Activated CD4-positive, alpha-beta T cell treated with anti-CD3 and anti-CD28 coated beads, Interleukin-2, amount 10 ng/mL, durations not matched to agents 7 days and 5 days (primary cell): ENCODE results near the gene TCF12. TPM values are rescaled to one million over a fixed set of nuclear protein-coding genes. Genes with fewer than 3 reads are reported as not detected.
"Not testable (repeated sequence)": the region's sequence is repeated elsewhere in the genome, so short reads cannot be mapped to it uniquely, and the experiment has no call there.

Experiments used
- CTCF ChIA-PET: fragments of 350-600 bp; sonication (Branson Sonifier 250); formaldehyde crosslinking; loops from one replicate; lab custom pipeline; 2021; ENCODE audit warnings: antibody characterized with exemption; lab: Charles Lee
- POLR2A ChIA-PET: fragments of 350-600 bp; sonication (Branson Sonifier 250); formaldehyde crosslinking; loops from one replicate; lab custom pipeline; 2021; ENCODE audit warnings: antibody characterized with exemption; lab: Charles Lee
- DNase-seq: peaks from one replicate; pipeline ENCODE4 v3.0.0-alpha.2; 2020
- H3K27ac Mint-ChIP-seq: one replicate; pipeline ENCODE4 v1.8.0; 2021; ENCODE audit warnings: mild to moderate bottlenecking, moderate library complexity, mixed read lengths
- H3K27me3 Mint-ChIP-seq: one replicate; pipeline ENCODE4 v1.8.0; 2021; ENCODE audit warnings: mixed read lengths
- H3K36me3 Mint-ChIP-seq: one replicate; pipeline ENCODE4 v1.8.0; 2021; ENCODE audit warnings: low read depth, mixed read lengths
- H3K4me1 Mint-ChIP-seq: one replicate; pipeline ENCODE4 v1.8.0; 2021; ENCODE audit warnings: mixed read lengths
- H3K4me3 Mint-ChIP-seq: one replicate; pipeline ENCODE4 v1.8.0; 2021; ENCODE audit warnings: mild to moderate bottlenecking, moderate library complexity, mixed read lengths
- H3K9me3 Mint-ChIP-seq: one replicate; pipeline ENCODE4 v1.8.0; 2021; ENCODE audit warnings: mixed read lengths
- total RNA-seq, 2 experiments: library from RNA; stranded (reverse); gene quantifications; one replicate each; pipeline ENCODE4 v1.2.3, GENCODE V29; 2021

Gene TCF12
- total RNA-seq, 2 experiments from 2014 or later, result 50.9 to 60.8 TPM

DNA sequence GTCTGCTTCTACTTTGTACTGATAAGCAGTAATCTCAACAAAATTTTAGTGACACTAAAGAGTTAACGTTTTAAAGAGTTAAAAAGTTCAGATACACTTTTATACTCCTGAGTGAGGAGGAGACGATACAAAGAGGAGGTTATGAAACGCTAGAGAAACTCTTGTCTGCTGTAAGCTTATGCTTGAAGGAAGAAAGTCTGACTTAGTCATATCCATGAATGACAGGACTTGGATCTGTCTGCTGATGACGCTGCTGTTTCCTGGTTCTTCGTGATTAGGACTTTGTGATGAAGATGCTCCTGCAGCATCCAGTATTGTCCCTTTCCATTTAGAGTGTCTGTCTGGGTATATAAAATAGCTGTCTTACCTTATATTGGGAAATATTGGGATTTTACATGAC lies 15.8 kb downstream of the TCF12 start:
- H3K4me3 Mint-ChIP-seq, result no peak overlapping the region
- peaks cover 10% of the 10 kb centered on the region for H3K9me3 Mint-ChIP-seq
- no peak for DNase-seq
- ChIA-PET CTCF (no interaction called here), POLR2A (no interaction called here)
- H3K27ac Mint-ChIP-seq, result no peak overlapping the region
- H3K36me3 Mint-ChIP-seq, result peaks cover 60% of the 10 kb centered on the region
- H3K27me3 Mint-ChIP-seq, result no peaks in the 10 kb centered on the region
- H3K4me1 Mint-ChIP-seq, result peaks cover 31% of the 10 kb centered on the region

DNA sequence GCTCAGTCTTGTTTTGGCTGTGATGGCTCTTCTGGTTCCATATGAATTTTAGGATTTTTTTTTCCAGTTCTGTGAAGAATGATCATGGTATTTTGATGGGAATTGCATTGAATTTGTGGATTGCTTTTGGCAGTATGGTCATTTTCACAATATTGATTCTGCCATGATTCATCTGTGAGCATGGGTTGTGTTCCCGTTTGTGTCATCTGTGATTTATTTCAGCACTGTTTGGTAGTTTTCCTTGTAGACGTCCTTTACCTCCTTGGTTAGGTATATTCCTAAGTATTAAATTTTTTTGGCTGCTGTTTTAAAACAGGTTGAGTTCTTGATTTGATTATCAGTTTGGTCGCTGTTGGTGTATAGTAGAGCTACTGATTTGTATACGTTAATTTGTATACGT lies 18.5 kb downstream of the TCF12 start:
- H3K4me1 Mint-ChIP-seq, result peaks cover 12% of the 10 kb centered on the region
- H3K36me3 Mint-ChIP-seq, result peaks cover 42% of the 10 kb centered on the region
- CTCF ChIA-PET, result interaction anchor here (0.6 kb wide), 1 partner anchor 756 kb away, joined by 4 read pairs; no protein-coding TSS in a partner anchor
- POLR2A ChIA-PET, result no interaction called here
- no peak for DNase-seq
- H3K27ac Mint-ChIP-seq, result no peak overlapping the region
- peaks cover 10% of the 10 kb centered on the region for H3K9me3 Mint-ChIP-seq
- H3K27me3 Mint-ChIP-seq, result no peaks in the 10 kb centered on the region
- H3K4me3 Mint-ChIP-seq, result no peak overlapping the region

DNA sequence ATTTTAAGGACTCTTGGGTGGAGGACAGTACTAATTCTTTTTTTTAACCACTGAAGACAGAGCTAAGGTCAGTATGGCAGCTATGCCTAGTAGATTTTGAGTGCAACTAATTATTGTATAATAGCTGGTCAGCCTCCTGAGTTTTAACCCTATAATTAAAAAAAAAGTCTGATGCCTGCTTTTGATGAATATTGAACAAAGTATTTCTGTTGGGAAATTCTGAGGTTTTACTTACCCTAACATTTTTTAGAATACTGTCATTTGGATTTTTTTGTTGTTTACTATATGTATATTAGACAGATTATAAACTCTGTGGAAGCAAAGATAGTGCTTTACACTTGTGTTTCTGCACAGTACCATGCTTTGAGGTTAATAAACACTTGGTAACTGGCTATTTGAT lies 20.8 kb downstream of the TCF12 start:
- Mint-ChIP-seq H3K9me3 (peaks cover 10% of the 10 kb centered on the region), H3K27me3 (no peaks in the 10 kb centered on the region), H3K27ac (no peak overlapping the region), H3K4me3 (no peak overlapping the region), H3K4me1 (peaks cover 6% of the 10 kb centered on the region), H3K36me3 (peaks cover 32% of the 10 kb centered on the region)
- no peak for DNase-seq
- POLR2A ChIA-PET, result no interaction called here
- CTCF ChIA-PET, result interaction anchor here (1.1 to 1.2 kb wide), 2 partner anchors 10 to 15 kb away, joined by 3 read pairs; no protein-coding TSS in a partner anchor

DNA sequence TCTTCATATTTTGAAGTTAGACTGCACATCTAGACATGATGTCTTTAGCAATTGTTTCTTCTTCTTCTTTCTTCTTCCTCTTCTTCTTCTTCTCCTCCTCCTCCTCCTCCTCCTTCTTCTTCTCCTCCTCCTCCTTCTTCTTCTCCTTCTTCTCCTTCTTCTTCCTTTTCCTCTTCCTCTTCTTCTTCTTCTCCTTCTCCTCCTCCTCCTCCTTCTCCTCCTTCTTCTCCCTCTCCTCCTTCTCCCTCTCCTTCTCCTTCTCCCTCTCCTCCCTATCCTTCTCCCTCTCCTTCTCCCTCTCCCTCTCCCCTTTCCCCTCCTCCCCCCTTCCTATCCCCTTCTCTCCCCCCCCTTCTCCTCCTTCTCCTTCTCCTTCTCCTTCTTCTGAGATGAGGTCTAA lies 21.9 kb downstream of the TCF12 start:
- H3K27ac Mint-ChIP-seq, result no peak overlapping the region
- peaks cover 6% of the 10 kb centered on the region for H3K4me1 Mint-ChIP-seq
- H3K27me3 Mint-ChIP-seq, result no peaks in the 10 kb centered on the region

DNA sequence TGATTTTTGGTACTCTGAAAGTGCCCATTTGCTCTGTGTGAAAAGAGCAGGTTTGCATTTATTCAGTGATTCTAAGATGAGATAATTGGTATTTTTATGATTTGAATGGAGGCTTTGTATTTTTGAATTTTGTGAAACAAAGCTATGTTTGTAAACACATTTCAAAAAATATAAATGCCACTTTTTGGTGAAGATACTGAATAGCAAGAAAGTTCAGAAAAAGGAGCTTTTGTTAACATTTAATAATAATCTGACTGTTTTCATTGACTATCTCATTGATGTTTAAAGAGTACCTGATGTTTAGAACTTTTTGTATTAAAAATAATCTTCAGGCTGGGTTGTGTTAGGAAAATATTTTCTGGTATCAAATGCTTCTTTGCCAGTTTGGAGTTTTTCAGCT lies 23.7 kb downstream of the TCF12 start:
- no peak for DNase-seq
- Mint-ChIP-seq H3K4me1 (peaks cover 6% of the 10 kb centered on the region), H3K27ac (no peak overlapping the region), H3K27me3 (no peaks in the 10 kb centered on the region), H3K4me3 (no peak overlapping the region), H3K36me3 (peaks cover 27% of the 10 kb centered on the region), H3K9me3 (peaks cover 11% of the 10 kb centered on the region)
- POLR2A ChIA-PET, result no interaction called here
- CTCF ChIA-PET, result no interaction called here

More for the DNA sequence above, 21.9 kb downstream of the TCF12 start:
- no peak overlapping the region for H3K4me3 Mint-ChIP-seq
- POLR2A ChIA-PET, result no interaction called here
- no peak for DNase-seq
- peaks cover 30% of the 10 kb centered on the region for H3K36me3 Mint-ChIP-seq
- H3K9me3 Mint-ChIP-seq, result peaks cover 8% of the 10 kb centered on the region
- CTCF ChIA-PET, result no interaction called here

DNA sequence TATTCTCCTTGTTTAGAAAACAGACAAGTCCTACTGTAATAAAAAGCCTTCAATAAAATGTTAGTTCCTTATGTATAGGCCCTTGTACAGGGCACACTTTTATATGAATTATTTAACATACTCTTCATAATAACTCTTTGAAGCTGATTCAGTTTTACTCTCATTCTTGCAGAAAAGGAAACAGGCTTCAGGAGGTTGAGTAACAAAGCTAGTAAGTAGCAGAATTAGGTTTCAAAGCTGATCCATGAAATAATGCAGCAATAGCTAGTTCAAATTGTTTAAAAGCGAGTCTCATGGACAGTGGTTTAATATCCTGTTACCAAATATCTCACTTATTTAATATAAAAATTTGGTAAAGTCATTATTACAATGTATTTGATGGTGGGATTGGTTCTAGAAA lies 25.0 kb downstream of the TCF12 start:
- peaks cover 6% of the 10 kb centered on the region for H3K4me1 Mint-ChIP-seq
- POLR2A ChIA-PET, result no interaction called here

DNA sequence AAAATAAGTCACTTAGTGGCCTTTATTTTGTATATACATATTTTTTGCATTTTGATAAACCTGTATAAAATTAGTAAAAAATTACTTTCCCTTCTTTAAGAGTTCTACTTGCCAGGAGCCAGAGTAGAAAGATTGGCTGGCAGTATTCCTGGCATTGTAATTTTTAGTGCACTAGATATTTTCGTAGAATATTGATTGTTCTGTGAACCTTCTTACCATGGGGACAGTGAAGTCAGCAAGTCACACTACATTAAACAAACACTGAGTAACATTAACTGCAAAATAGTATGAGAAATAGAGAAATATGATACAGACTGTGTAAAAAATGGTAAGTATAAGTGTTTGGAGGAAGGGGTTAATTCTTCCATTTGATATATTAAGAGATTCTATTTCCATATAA lies 26.0 kb downstream of the TCF12 start:
- no peak overlapping the region for H3K4me3 Mint-ChIP-seq
- no peaks in the 10 kb centered on the region for H3K27me3 Mint-ChIP-seq
- H3K9me3 Mint-ChIP-seq, result peaks cover 14% of the 10 kb centered on the region
- peaks cover 3% of the 10 kb centered on the region for H3K4me1 Mint-ChIP-seq
- no peak for DNase-seq
- CTCF ChIA-PET, result no interaction called here
- peaks cover 20% of the 10 kb centered on the region for H3K36me3 Mint-ChIP-seq
- POLR2A ChIA-PET, result no interaction called here
- H3K27ac Mint-ChIP-seq, result no peak overlapping the region

More for the DNA sequence above, 25.0 kb downstream of the TCF12 start:
- H3K4me3 Mint-ChIP-seq, result no peak overlapping the region
- H3K36me3 Mint-ChIP-seq, result peaks cover 24% of the 10 kb centered on the region
- H3K9me3 Mint-ChIP-seq, result peaks cover 14% of the 10 kb centered on the region
- CTCF ChIA-PET, result interaction anchor here (1.1 kb wide), 1 partner anchor 44 kb away, joined by 3 read pairs; no protein-coding TSS in a partner anchor
- H3K27me3 Mint-ChIP-seq, result no peaks in the 10 kb centered on the region
- no peak overlapping the region for H3K27ac Mint-ChIP-seq
- no peak for DNase-seq

DNA sequence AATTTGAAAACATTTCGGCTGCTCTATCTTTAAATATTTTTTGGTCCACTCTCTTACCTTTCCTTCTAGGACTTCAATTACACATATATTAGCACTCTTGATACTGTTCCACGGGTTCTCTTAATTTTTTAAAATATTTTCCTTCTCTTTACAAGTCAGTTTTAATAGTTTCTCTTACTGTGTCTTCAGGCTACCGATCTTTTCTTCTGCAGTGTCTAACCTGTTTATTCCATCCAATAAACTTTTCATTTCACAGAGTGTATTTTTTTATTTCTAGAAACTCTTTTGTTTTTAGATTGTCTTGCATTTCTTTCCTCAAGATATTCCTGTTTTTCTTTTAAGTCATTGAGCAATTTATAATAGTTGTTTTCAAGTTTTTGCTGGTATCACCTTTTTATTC lies 27.7 kb downstream of the TCF12 start:
- Mint-ChIP-seq H3K27me3 (no peaks in the 10 kb centered on the region), H3K4me3 (no peak overlapping the region), H3K9me3 (peaks cover 14% of the 10 kb centered on the region), H3K36me3 (peaks cover 20% of the 10 kb centered on the region), H3K27ac (no peak overlapping the region), H3K4me1 (peaks cover 5% of the 10 kb centered on the region)
- ChIA-PET POLR2A (no interaction called here), CTCF (no interaction called here)
- DNase-seq, result no peak

DNA sequence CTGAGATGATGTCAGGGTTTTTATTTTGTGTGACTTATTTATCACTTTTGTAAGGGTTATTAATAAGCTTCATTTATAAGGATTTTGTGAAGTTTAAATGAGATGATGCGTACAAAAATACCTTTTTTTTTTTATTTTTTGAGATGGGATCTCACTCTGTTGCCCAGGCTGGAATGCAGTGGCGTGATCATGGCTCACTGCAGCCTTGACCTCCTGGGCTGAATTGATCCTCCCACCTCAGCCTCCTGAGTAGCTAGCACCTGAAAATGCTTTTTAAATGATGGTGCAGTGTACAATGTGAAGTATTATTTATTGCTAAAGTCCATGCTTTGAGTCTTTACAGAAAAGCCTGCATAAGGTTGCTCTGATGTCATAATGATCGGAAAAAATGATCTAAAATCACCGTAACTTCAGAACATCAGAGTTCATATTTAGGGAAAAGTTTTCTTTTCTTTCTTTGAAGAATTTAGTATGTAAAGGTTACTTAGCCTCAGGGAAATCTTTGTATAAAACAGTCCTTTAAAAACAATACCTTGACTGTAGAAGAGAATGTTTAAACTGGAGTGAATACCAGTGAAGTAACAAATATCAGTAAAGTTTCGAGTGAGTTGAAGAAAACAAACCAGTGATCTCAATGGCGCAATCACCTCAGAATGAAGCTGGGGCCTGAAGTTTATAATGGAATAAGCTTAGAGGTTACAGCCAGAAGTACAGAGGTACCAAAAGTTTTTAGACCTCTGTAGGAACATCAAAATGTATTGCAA lies 29.7 kb downstream of the TCF12 start:
- CTCF ChIA-PET, result no interaction called here
- H3K36me3 Mint-ChIP-seq, result peaks cover 24% of the 10 kb centered on the region
- peaks cover 3% of the 10 kb centered on the region for H3K4me1 Mint-ChIP-seq
- POLR2A ChIA-PET, result no interaction called here
- H3K27me3 Mint-ChIP-seq, result no peaks in the 10 kb centered on the region
- H3K4me3 Mint-ChIP-seq, result no peak overlapping the region
- no peak overlapping the region for H3K27ac Mint-ChIP-seq
- peaks cover 14% of the 10 kb centered on the region for H3K9me3 Mint-ChIP-seq
- DNase-seq, result no peak

DNA sequence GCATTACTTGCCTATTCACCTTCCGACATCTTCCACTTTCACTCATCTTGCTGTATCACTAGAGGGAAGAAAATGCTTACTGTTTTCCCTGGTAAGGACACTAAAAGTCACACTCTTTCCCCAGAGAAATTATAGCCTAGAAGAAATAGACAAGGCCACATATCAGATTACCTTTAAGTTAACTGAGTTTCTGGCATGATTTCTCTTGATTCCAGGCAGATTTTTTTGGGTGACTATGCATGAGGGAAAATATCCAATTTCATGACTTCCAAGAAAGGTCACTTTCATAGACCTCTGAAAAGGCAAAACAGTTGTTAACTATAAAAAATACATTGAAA lies 30.3 kb downstream of the TCF12 start:
- POLR2A ChIA-PET, result no interaction called here
- Mint-ChIP-seq H3K36me3 (peaks cover 26% of the 10 kb centered on the region), H3K27ac (no peak overlapping the region), H3K9me3 (peaks cover 16% of the 10 kb centered on the region), H3K4me3 (no peak overlapping the region), H3K4me1 (peaks cover 3% of the 10 kb centered on the region), H3K27me3 (no peaks in the 10 kb centered on the region)
- no peak for DNase-seq
- CTCF ChIA-PET, result no interaction called here

DNA sequence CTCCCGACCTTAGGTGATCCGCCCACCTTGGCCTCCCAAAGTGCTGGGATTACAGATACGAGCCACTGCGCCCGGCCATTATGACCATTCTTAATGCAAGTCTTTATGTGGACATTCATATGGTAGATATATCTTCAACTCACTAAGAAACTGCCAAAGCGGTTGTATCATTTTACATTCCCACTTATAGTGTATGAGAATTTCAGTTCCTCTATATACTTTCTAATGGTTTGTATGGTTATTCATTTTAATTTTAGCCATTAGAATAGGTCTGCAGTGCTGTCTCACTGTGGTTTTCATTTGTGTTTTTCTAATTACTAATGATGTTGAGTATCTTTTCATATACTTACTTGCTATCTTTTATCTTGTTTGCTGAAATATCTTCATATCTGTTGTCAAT lies 32.5 kb downstream of the TCF12 start:
- peaks cover 18% of the 10 kb centered on the region for H3K9me3 Mint-ChIP-seq
- DNase-seq, result no peak
- POLR2A ChIA-PET, result no interaction called here
- no peaks in the 10 kb centered on the region for H3K27me3 Mint-ChIP-seq
- H3K27ac Mint-ChIP-seq, result no peak overlapping the region
- CTCF ChIA-PET, result no interaction called here
- no peak overlapping the region for H3K4me3 Mint-ChIP-seq
- H3K4me1 Mint-ChIP-seq, result peaks cover 3% of the 10 kb centered on the region
- H3K36me3 Mint-ChIP-seq, result peaks cover 30% of the 10 kb centered on the region

DNA sequence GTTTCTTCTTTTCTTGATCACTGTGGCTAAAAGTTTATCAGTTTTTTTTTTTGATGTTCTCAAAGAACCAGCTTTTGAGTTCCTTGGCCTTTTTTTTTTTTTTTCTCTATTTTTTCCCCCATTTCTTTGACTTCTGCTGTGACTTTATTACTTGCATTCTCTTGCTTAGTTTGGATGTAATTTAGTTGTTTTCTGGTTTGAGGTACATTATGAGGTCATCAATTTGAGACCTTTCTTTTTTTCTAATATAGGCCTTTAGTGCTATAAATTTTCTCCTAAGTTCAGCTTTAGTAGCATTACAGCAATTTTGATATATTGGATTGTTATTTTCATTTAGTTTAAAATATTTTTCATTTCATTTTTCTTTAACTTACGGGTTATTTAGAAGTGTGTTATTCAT lies 35.3 kb downstream of the TCF12 start:
- no peak for DNase-seq
- Mint-ChIP-seq H3K27ac (no peak overlapping the region), H3K4me1 (peaks cover 10% of the 10 kb centered on the region), H3K27me3 (no peaks in the 10 kb centered on the region), H3K9me3 (peaks cover 9% of the 10 kb centered on the region), H3K4me3 (no peak overlapping the region), H3K36me3 (peaks cover 25% of the 10 kb centered on the region)
- POLR2A ChIA-PET, result no interaction called here
- CTCF ChIA-PET, result interaction anchor here (0.7 kb wide), 1 partner anchor 459 kb away, joined by 3 read pairs; no protein-coding TSS in a partner anchor

DNA sequence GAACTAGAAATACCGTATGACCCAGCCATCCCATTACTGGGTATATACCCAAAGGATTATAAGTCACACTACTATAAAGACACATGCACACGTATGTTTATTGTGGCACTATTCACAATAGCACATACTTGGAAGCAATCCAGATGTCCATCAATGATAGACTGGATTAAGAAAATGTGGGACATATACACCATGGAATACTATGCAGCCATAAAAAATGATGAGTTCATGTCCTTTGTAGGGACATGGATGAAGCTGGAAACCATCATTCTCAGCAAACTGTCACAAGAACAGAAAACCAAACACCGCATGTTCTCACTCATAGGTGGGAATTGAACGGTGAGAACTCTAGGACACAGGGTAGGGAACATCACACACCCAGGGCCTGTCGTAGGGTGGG lies 36.6 kb downstream of the TCF12 start:
- DNase-seq, H3K4me3 Mint-ChIP-seq, CTCF ChIA-PET, H3K27me3 Mint-ChIP-seq, H3K9me3 Mint-ChIP-seq, POLR2A ChIA-PET, H3K27ac Mint-ChIP-seq: not testable (repeated sequence)
- H3K4me1 Mint-ChIP-seq, result peaks cover 14% of the 10 kb centered on the region
- peaks cover 25% of the 10 kb centered on the region for H3K36me3 Mint-ChIP-seq

DNA sequence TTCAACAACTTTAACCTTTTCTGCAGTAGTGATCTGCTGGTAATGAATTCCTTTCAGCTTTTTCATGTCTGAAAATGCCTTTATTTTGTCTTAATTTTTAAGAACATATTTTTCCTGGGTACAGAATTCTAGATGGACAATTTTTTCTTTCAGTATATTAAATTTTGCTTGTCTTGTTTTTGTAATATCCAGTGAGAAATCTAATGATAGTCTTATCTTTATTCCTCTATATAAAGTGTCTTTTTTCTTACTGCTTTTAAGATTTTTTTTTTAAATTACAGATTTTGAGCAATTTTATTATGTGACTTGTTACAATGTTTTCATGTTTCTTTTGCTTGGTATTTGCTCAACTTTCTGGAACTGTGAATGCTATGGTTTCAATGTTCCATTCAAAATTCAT lies 38.1 kb downstream of the TCF12 start:
- Mint-ChIP-seq H3K36me3 (peaks cover 21% of the 10 kb centered on the region), H3K9me3 (peaks cover 9% of the 10 kb centered on the region), H3K27ac (no peak overlapping the region), H3K4me3 (no peak overlapping the region), H3K27me3 (no peaks in the 10 kb centered on the region), H3K4me1 (peaks cover 14% of the 10 kb centered on the region)
- DNase-seq, result no peak
- POLR2A ChIA-PET, result no interaction called here
- CTCF ChIA-PET, result no interaction called here
